Adrenal gland (tissue), 12 donors: ENCODE measurements around the gene PRR11. TPM values are rescaled to one million over a fixed set of nuclear protein-coding genes. Genes with fewer than 3 reads are reported as not detected.

Experiments used
- DNase-seq, 7 donors: peaks; one replicate each; pipeline ENCODE4 v3.0.0-alpha.2; 2019 to 2020
- H3K27ac ChIP-seq, 5 donors: fragments of 200-600 bp; sonication (generic) in 4 of 5; 1 replicate in 3 of 5; 2 replicates in 2 of 5; pipeline versions ENCODE4 v1.5.1 to v1.8.0; 2016 to 2020; ENCODE audit warnings: mild to moderate bottlenecking in 1 of 5
- H3K27me3 ChIP-seq: fragments of 200-600 bp; 2 replicates; pipeline ENCODE4 v1.8.0; 2021
- H3K36me3 ChIP-seq, 2 donors: fragments of 200-600 bp; replicated peaks in 1 of 2; 1 replicate in 1 of 2; 2 replicates in 1 of 2; pipeline versions ENCODE4 v1.5.1 to v1.8.0; 2018 to 2022
- H3K4me1 ChIP-seq, 2 donors: fragments of 200-600 bp; replicated peaks in 1 of 2; 1 replicate in 1 of 2; 2 replicates in 1 of 2; pipeline versions ENCODE4 v1.5.1 to v1.8.0; 2018 to 2021
- H3K4me3 ChIP-seq, 4 donors: fragments of 200-600 bp; sonication (generic) in 3 of 4; one replicate each; pipeline ENCODE4 v1.5.1; 2016 to 2018
- H3K9me3 ChIP-seq, 3 donors: fragments of 200-600 bp; sonication (generic) in 1 of 3; replicated peaks in 1 of 3; 1 replicate in 2 of 3; 2 replicates in 1 of 3; pipeline versions ENCODE4 v1.5.1 to v1.8.0; 2016 to 2021
- CTCF ChIP-seq, 6 experiments: fragments of 450-650 bp in 4 of 6; fragments of 200-600 bp in 2 of 6; sonication (generic) in 1 of 6; IDR thresholded peaks; 1 replicate in 5 of 6; 2 replicates in 1 of 6; pipeline versions ENCODE4 v1.5.1 to v1.8.0; 2016 to 2021; ENCODE audit warnings: antibody characterized with exemption in 6 of 6, mild to moderate bottlenecking in 2 of 6, moderate library complexity in 1 of 6
- POLR2A ChIP-seq, 2 donors: fragments of 450-650 bp; IDR thresholded peaks; one replicate each; pipeline ENCODE4 v1.6.1; 2017; ENCODE audit warnings: antibody characterized with exemption in 2 of 2, mild to moderate bottlenecking in 2 of 2, moderate library complexity in 1 of 2
- WGBS, 4 donors: extraction: QIAGEN DNeasy Blood & Tissue Kit in 2 of 4; methylation state at CpG; one replicate each; pipeline versions ENCODE4 v1.1.5 to v1.1.7; 2013 to 2017; 5-methylcytosine and 5-hydroxymethylcytosine counted together
- intact Hi-C, 2 donors: fragments of 100-400 bp; cut with DNase I; formaldehyde crosslinking; loops; one replicate each; pipeline versions ENCODE4 v1.14.1 to v1.15.0; 2022 to 2023
- polyA plus RNA-seq, 3 donors: library from polyadenylated mRNA; stranded (reverse); fragments of 200-250 nt in 2 of 3; fragments of 350-450 nt in 1 of 3; fragmentation: Illumina TruSeq in 1 of 3; extraction: RNeasy Lipid Tissue Mini Kit (QIAGEN cat#74804) in 1 of 3; gene quantifications; one replicate each; pipeline ENCODE4 v1.2.3, GENCODE V29; 2013 to 2014
- total RNA-seq, 9 donors: library from RNA; depleted of rRNA in 4 of 9; stranded (reverse); fragments of >200 nt in 4 of 9; fragments of 120-200 nt in 1 of 9; fragmentation: NEBNext Ultra II Directional in 1 of 9; extraction: Animal tissue kit (Norgen Biotek cat#: 25700) in 1 of 9; gene quantifications; one replicate each; pipeline versions ENCODE4 v1.1.0 to v1.2.4, GENCODE V29; 2013 to 2023
- donor health status: healthy with polysubstance abuse.
- donor health status: Bipolar disorder and iron deficiency.
- donor health status: DM: yes; HTN: yes; CAD: no.
- donor health status: DM: no; HTN: no; CAD: no.
- donor health status: DM: no; HTN: no; CAD: no.
- donor health status: DM: yes; HTN: yes; CAD: no.

Gene PRR11
- total and polyA plus RNA-seq, 12 donors = 0.16 to 5.7 (median 1.8) TPM

- Histone ChIP-seq H3K36me3 (no peaks in the 10 kb centered on the region), H3K27ac (no peak overlapping the region), H3K4me3 (no peak overlapping the region), H3K27me3 (no peaks in the 10 kb centered on the region), H3K4me1 (no peaks in the 10 kb centered on the region), H3K9me3 (no peaks in the 10 kb centered on the region)
- 90 to 95% (median 94%) methylated on average over 4 of the region's 4 CpGs for WGBS, 4 donors
- TF ChIP-seq POLR2A (IDR thresholded peaks at IDR 0.05) = no peak
- no peak for TF ChIP-seq CTCF (IDR thresholded peaks at IDR 0.05)
- no peak for DNase-seq
- intact Hi-C loops = no loop called here
Measured at GRCh38 chr17:59145571-59146096, 9.9 kb upstream of the PRR11 start.

DNA sequence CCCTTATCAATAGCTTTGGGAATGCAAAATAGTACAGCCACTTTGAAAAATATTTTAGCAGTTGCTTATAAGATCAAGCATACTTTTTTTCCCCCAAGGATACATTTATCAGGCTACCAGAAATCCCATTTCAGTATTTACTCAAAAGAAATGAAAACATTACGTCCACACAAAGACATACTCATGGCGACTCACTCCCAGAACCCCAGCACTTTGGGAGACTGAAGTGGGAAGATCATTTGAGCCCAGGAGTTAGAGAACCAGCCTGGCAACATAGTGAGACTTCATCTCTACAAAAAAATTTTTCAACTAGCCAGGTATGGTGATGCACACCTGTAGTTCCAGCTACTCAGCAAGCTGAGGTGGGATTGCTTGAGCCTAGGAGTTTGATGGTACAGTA is 6.5 kb upstream of the PRR11 start:
- Histone ChIP-seq H3K36me3 (no peaks in the 10 kb centered on the region), H3K27ac (no peak overlapping the region)
- intact Hi-C loops = no loop called here

DNA sequence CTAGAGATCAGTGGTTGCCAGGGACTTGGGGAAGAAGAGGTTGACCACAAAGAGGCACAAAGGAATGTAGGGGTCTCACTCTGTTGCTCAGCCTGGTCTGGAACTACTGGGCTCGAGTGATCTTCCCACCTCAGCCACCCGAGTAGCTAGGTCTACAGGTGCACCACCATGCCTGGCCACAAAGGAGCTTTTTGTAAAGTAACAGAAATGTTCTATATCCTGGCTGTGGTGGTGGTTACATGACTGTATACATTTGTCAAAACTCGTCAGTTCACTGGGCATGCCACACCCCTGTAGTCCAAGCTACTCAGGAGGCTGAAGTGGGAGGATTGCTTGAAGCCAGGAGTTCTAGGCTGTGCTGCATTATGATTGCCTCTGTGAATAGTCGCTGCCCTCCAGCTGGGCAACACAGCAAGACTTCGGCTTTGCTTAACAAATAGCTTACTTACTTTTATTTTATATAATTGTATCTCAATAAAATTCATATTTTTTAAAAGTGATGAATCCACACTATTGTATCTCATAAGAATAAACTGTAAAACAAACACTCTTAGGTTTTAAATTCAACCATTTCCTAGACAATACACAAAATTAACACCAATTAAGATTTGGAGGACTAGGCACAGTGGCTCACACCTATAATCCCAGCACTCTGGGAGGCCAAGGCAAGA is 5.6 kb upstream of the PRR11 start:
- Histone ChIP-seq H3K4me1 (peaks cover 0 to 9% of the 10 kb centered on the region in 2 donors), H3K27me3 (no peaks in the 10 kb centered on the region), H3K9me3 (no peaks in the 10 kb centered on the region), H3K4me3 (no peak overlapping the region), H3K36me3 (no peaks in the 10 kb centered on the region), H3K27ac (no peak overlapping the region)
- intact Hi-C loops = no loop called here
- TF ChIP-seq POLR2A (IDR thresholded peaks at IDR 0.05) (no peak), CTCF (IDR thresholded peaks at IDR 0.05) (no peak)
- WGBS, 4 donors = 87 to 97% (median 94%) methylated on average over 5 of the region's 5 CpGs
- DNase-seq = no peak

More for the DNA sequence above, 6.5 kb upstream of the PRR11 start:
- Histone ChIP-seq H3K4me3 (no peak overlapping the region), H3K9me3 (no peaks in the 10 kb centered on the region), H3K4me1 (peaks cover 0 to 9% of the 10 kb centered on the region in 2 donors), H3K27me3 (no peaks in the 10 kb centered on the region)
- TF ChIP-seq POLR2A (IDR thresholded peaks at IDR 0.05) = no peak
- no peak for TF ChIP-seq CTCF (IDR thresholded peaks at IDR 0.05)
- DNase-seq = no peak
- WGBS, 4 donors = 79 to 88% (median 86%) methylated on average over 2 of the region's 2 CpGs

GRCh38 chr17:59151006-59151405 is 4.5 kb upstream of the PRR11 start:
- H3K36me3 ChIP-seq = no peaks in the 10 kb centered on the region
- H3K27ac ChIP-seq = no peak overlapping the region
- DNase-seq = no peak
- intact Hi-C loops = no loop called here
- H3K27me3 ChIP-seq = no peaks in the 10 kb centered on the region
- WGBS, 4 donors = 79 to 89% (median 84%) methylated on average over 5 of the region's 5 CpGs
- peaks cover 5 to 13% of the 10 kb centered on the region in 2 donors for H3K4me1 ChIP-seq
- no peaks in the 10 kb centered on the region for H3K9me3 ChIP-seq
- TF ChIP-seq CTCF (IDR thresholded peaks at IDR 0.05) (no peak), POLR2A (IDR thresholded peaks at IDR 0.05) (no peak)
- H3K4me3 ChIP-seq = no peak overlapping the region
